GM19397 (cell line): ENCODE results near the gene UEVLD.

ENCODE experiments used
- ATAC-seq: cut with Tn5 transposase; IDR thresholded peaks from one replicate; pipeline ENCODE4 v1.9.1; 2021; ENCODE audit warnings: mild to moderate bottlenecking, moderate library complexity; ENCODE audit not compliant: unreplicated experiment

The UEVLD gene

GRCh38 chr11:18590571-18590970 is 2.0 kb upstream of the UEVLD start:
- no peak for ATAC-seq

- no peak for ATAC-seq
These were observed 6.7 kb downstream of the UEVLD start for GRCh38 chr11:18581825-18582224.

- ATAC-seq: no peak
These were observed 8.3 kb downstream of the UEVLD start for GRCh38 chr11:18580113-18580766.

- ATAC-seq: no peak
These were observed 9.4 kb downstream of the UEVLD start for GRCh38 chr11:18578975-18579598.

GRCh38 chr11:18575361-18575760 is 13.2 kb downstream of the UEVLD start:
- no peak for ATAC-seq

- ATAC-seq: no peak
These were observed 21.5 kb downstream of the UEVLD start for GRCh38 chr11:18567081-18567480.

GRCh38 chr11:18566406-18566805 is 22.1 kb downstream of the UEVLD start:
- no peak for ATAC-seq

GRCh38 chr11:18564149-18564548 is 24.4 kb downstream of the UEVLD start:
- ATAC-seq: no peak

GRCh38 chr11:18563090-18563730 is 25.3 kb downstream of the UEVLD start:
- ATAC-seq: no peak

- ATAC-seq: no peak
These were observed 40.5 kb downstream of the UEVLD start for GRCh38 chr11:18548001-18548400.

GRCh38 chr11:18540207-18541009 is 48.1 kb downstream of the UEVLD start:
- no peak for ATAC-seq

- no peak for ATAC-seq
These were observed 52.3 kb downstream of the UEVLD start for GRCh38 chr11:18536209-18536608.

- ATAC-seq: no peak
These were observed 54.3 kb downstream of the UEVLD start for GRCh38 chr11:18534245-18534644.

GRCh38 chr11:18533365-18533764 is 55.2 kb downstream of the UEVLD start:
- ATAC-seq: no peak

- ATAC-seq: no peak
These were observed 61.0 kb downstream of the UEVLD start for GRCh38 chr11:18527512-18527911.

- ATAC-seq: peak; percentile 98
These were observed 61.8 kb downstream of the UEVLD start, which contains the start of gene TSG101 for GRCh38 chr11:18526521-18527296. TSG101 (minus strand) TSS chr11:18526942; CDS start chr11:18526816, 126 bp downstream.

- ATAC-seq: no peak
These were observed 62.4 kb downstream of the UEVLD start for GRCh38 chr11:18526130-18526520.

- no peak for ATAC-seq
These were observed 64.3 kb downstream of the UEVLD start for GRCh38 chr11:18524248-18524647.

- ATAC-seq: no peak
These were observed 65.5 kb downstream of the UEVLD start for GRCh38 chr11:18523084-18523483.

- ATAC-seq: no peak
These were observed 66.1 kb downstream of the UEVLD start for GRCh38 chr11:18522388-18522787.

- ATAC-seq: no peak
These were observed 67.4 kb downstream of the UEVLD start for GRCh38 chr11:18521122-18521521.
